Measurements from ENCODE around the gene PJVK.
A peak's percentile ranks its signal among the peaks of the same experiment; 100 is the strongest.

Gene PJVK

DNA sequence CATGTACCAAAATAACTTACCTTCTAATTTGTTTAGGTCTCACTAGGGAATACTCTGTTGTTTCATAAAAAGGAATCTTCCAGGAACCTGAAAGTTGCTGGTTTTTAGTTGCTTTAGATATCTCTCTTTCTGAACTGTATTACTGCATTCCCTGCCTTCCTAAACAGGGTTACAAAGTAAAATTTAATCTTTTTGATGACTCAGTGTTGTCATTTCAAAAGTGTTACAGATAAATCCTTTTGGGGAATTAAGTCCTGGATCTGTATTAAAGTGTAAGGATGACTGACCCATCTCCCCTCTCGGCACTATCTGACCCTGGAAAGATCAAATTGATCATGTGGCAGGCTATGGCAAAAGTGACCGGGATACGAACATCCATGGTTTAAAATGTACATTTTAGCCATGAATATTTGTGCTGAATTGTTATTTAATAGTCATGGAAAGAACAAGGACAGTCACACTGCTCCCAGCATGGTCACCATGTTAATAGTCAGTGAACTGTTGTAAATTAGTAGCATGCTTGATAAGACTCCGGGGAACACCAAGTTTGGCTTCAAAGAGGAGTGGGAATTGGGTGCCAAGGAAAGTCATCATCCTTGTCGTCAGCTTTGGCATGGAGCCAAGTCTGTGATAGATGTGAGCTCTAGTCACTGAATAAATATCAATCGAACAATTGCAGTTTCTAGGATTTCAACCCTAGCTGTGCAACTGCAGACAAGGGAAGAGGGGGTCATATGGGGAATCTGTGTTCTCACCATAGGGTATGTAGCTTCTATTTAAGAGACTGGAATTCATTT is 33.3 kb downstream of the PJVK start:
- peak; percentile 48 for DNase-seq (ENCODE audit: low read depth)
- Histone ChIP-seq H3K27me3 (replicated peaks; ENCODE audit: control insufficient read depth, insufficient read depth, low read length) (no peaks in the 10 kb centered on the region), H3K9me3 (ENCODE audit: control insufficient read depth, low read length) (no peaks in the 10 kb centered on the region), H3K36me3 (ENCODE audit: control insufficient read depth, insufficient read depth, low read length, severe bottlenecking) (no peaks in the 10 kb centered on the region), H3K4me3 (ENCODE audit: low read length) (peak overlapping the region; percentile 54), H3K9ac (ENCODE audit: low read length) (peak overlapping the region; percentile 11), H3K4me1 (ENCODE audit: control insufficient read depth, insufficient read depth, low read length) (peaks cover 37% of the 10 kb centered on the region)

DNA sequence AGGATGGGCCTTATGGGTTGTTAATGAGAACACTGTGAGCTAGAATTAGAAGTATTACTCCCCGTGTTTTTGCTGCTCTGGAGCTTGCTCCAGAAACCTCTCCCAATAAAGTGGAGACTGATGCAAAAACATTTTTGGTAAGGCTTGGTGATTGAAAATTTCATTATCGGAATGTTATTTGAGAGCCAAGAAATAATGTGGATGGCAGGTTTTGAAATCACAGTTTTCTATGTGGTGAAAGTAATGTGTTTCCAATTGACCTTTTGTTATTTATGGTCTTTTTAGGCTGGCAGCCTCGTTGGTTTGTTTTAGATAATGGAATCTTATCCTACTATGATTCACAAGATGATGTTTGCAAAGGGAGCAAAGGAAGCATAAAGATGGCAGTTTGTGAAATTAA is 34.2 kb downstream of the PJVK start:
- H3K27me3 ChIP-seq (replicated peaks; ENCODE audit: control insufficient read depth, insufficient read depth, low read length) = no peaks in the 10 kb centered on the region
- peaks cover 32% of the 10 kb centered on the region for H3K4me1 ChIP-seq (ENCODE audit: control insufficient read depth, insufficient read depth, low read length)

GRCh38 chr2:178491612-178492011 is 40.4 kb downstream of the PJVK start:
- DNase-seq (ENCODE audit: low read depth) = no peak
- no peaks in the 10 kb centered on the region for H3K9me3 ChIP-seq (ENCODE audit: control insufficient read depth, low read length)
- H3K27me3 ChIP-seq (replicated peaks; ENCODE audit: control insufficient read depth, insufficient read depth, low read length) = no peaks in the 10 kb centered on the region
- H3K4me3 ChIP-seq (ENCODE audit: low read length) = no peak overlapping the region
- H3K9ac ChIP-seq (ENCODE audit: low read length) = no peak overlapping the region
- peaks cover 52% of the 10 kb centered on the region for H3K36me3 ChIP-seq (ENCODE audit: control insufficient read depth, insufficient read depth, low read length, severe bottlenecking)
- peaks cover 3% of the 10 kb centered on the region for H3K4me1 ChIP-seq (ENCODE audit: control insufficient read depth, insufficient read depth, low read length)

More for the DNA sequence above, 34.2 kb downstream of the PJVK start:
- no peaks in the 10 kb centered on the region for H3K9me3 ChIP-seq (ENCODE audit: control insufficient read depth, low read length)
- H3K36me3 ChIP-seq (ENCODE audit: control insufficient read depth, insufficient read depth, low read length, severe bottlenecking) = peaks cover 2% of the 10 kb centered on the region
- peak overlapping the region; percentile 54 for H3K4me3 ChIP-seq (ENCODE audit: low read length)
- DNase-seq (ENCODE audit: low read depth) = peak; percentile 63
- no peak overlapping the region for H3K9ac ChIP-seq (ENCODE audit: low read length)

GRCh38 chr2:178496049-178496448 is 44.9 kb downstream of the PJVK start:
- H3K27me3 ChIP-seq (replicated peaks; ENCODE audit: control insufficient read depth, insufficient read depth, low read length) = no peaks in the 10 kb centered on the region
- H3K9ac ChIP-seq (ENCODE audit: low read length) = no peak overlapping the region
- H3K4me1 ChIP-seq (ENCODE audit: control insufficient read depth, insufficient read depth, low read length) = no peaks in the 10 kb centered on the region
- H3K4me3 ChIP-seq (ENCODE audit: low read length) = no peak overlapping the region
- H3K9me3 ChIP-seq (ENCODE audit: control insufficient read depth, low read length) = no peaks in the 10 kb centered on the region
- H3K36me3 ChIP-seq (ENCODE audit: control insufficient read depth, insufficient read depth, low read length, severe bottlenecking) = peaks cover 84% of the 10 kb centered on the region
- DNase-seq (ENCODE audit: low read depth) = no peak

GRCh38 chr2:178498137-178498536 is 47.0 kb downstream of the PJVK start:
- Histone ChIP-seq H3K4me3 (ENCODE audit: low read length) (no peak overlapping the region), H3K36me3 (ENCODE audit: control insufficient read depth, insufficient read depth, low read length, severe bottlenecking) (peaks cover 94% of the 10 kb centered on the region), H3K9me3 (ENCODE audit: control insufficient read depth, low read length) (no peaks in the 10 kb centered on the region), H3K4me1 (ENCODE audit: control insufficient read depth, insufficient read depth, low read length) (no peaks in the 10 kb centered on the region), H3K27me3 (replicated peaks; ENCODE audit: control insufficient read depth, insufficient read depth, low read length) (no peaks in the 10 kb centered on the region), H3K9ac (ENCODE audit: low read length) (no peak overlapping the region)
- DNase-seq (ENCODE audit: low read depth) = no peak

GRCh38 chr2:178499640-178500039 is 48.5 kb downstream of the PJVK start:
- Histone ChIP-seq H3K4me3 (ENCODE audit: low read length) (no peak overlapping the region), H3K9me3 (ENCODE audit: control insufficient read depth, low read length) (no peaks in the 10 kb centered on the region), H3K36me3 (ENCODE audit: control insufficient read depth, insufficient read depth, low read length, severe bottlenecking) (peaks cover 95% of the 10 kb centered on the region), H3K4me1 (ENCODE audit: control insufficient read depth, insufficient read depth, low read length) (no peaks in the 10 kb centered on the region), H3K9ac (ENCODE audit: low read length) (no peak overlapping the region), H3K27me3 (replicated peaks; ENCODE audit: control insufficient read depth, insufficient read depth, low read length) (no peaks in the 10 kb centered on the region)
- DNase-seq (ENCODE audit: low read depth) = no peak

DNA sequence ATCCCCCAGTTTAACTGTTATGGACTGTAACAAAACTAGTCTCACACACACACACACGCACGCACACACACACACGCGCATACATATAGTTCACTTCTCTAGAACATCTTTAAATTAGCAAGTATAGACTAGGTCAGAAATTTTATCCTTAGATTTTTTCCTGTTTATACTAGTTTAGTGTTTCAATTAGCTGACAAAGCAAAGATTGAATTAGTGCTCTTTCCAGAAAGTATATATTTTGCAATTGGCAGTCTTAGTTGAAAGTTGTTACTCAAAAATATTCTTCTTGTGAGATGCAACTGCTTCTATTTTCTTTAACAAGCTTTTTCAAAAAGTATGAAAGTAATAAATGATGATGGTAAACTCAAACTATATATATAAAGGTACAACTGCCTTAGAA is 51.6 kb downstream of the PJVK start:
- Histone ChIP-seq H3K9ac (ENCODE audit: low read length) (no peak overlapping the region), H3K4me1 (ENCODE audit: control insufficient read depth, insufficient read depth, low read length) (peaks cover 22% of the 10 kb centered on the region), H3K36me3 (ENCODE audit: control insufficient read depth, insufficient read depth, low read length, severe bottlenecking) (peaks cover 72% of the 10 kb centered on the region), H3K4me3 (ENCODE audit: low read length) (no peak overlapping the region), H3K27me3 (replicated peaks; ENCODE audit: control insufficient read depth, insufficient read depth, low read length) (no peaks in the 10 kb centered on the region), H3K9me3 (ENCODE audit: control insufficient read depth, low read length) (no peaks in the 10 kb centered on the region)
- no peak for DNase-seq (ENCODE audit: low read depth)

- Histone ChIP-seq H3K4me3 (ENCODE audit: low read length) (peak overlapping the region; percentile 50), H3K4me1 (ENCODE audit: control insufficient read depth, insufficient read depth, low read length) (peaks cover 22% of the 10 kb centered on the region), H3K9ac (ENCODE audit: low read length) (peak overlapping the region; percentile 43), H3K9me3 (ENCODE audit: control insufficient read depth, low read length) (no peaks in the 10 kb centered on the region), H3K36me3 (ENCODE audit: control insufficient read depth, insufficient read depth, low read length, severe bottlenecking) (peaks cover 47% of the 10 kb centered on the region), H3K27me3 (replicated peaks; ENCODE audit: control insufficient read depth, insufficient read depth, low read length) (no peaks in the 10 kb centered on the region)
- DNase-seq (ENCODE audit: low read depth) = no peak
Measured at GRCh38 chr2:178506101-178506500, 54.9 kb downstream of the PJVK start.

GRCh38 chr2:178506524-178506923 is 55.3 kb downstream of the PJVK start:
- no peaks in the 10 kb centered on the region for H3K27me3 ChIP-seq (replicated peaks; ENCODE audit: control insufficient read depth, insufficient read depth, low read length)
- no peaks in the 10 kb centered on the region for H3K9me3 ChIP-seq (ENCODE audit: control insufficient read depth, low read length)
- peak overlapping the region; percentile 43 for H3K9ac ChIP-seq (ENCODE audit: low read length)
- no peak for DNase-seq (ENCODE audit: low read depth)
- peaks cover 43% of the 10 kb centered on the region for H3K36me3 ChIP-seq (ENCODE audit: control insufficient read depth, insufficient read depth, low read length, severe bottlenecking)
- H3K4me3 ChIP-seq (ENCODE audit: low read length) = peak overlapping the region; percentile 50
- peaks cover 22% of the 10 kb centered on the region for H3K4me1 ChIP-seq (ENCODE audit: control insufficient read depth, insufficient read depth, low read length)

DNA sequence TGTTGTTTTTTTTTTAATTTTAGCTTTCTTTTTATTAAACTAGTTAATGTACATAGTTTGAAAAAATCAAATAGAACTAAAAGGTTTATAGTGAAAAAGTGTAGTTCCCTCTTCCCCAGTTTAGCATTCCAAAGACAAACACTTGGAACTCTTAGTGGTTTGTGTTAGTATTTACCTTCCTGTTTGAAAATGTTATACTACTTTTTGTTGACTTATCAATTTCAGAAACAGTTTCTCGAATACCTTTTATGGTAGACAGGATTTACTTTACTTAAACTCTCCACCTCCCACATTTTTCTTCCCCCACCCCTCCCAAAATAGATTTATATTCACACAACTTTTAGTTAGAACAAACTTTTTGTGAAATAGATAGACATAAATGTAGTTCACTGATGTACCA is 55.8 kb downstream of the PJVK start:
- Histone ChIP-seq H3K9ac (ENCODE audit: low read length) (peak overlapping the region; percentile 43), H3K4me1 (ENCODE audit: control insufficient read depth, insufficient read depth, low read length) (peaks cover 22% of the 10 kb centered on the region), H3K4me3 (ENCODE audit: low read length) (no peak overlapping the region), H3K27me3 (replicated peaks; ENCODE audit: control insufficient read depth, insufficient read depth, low read length) (no peaks in the 10 kb centered on the region), H3K36me3 (ENCODE audit: control insufficient read depth, insufficient read depth, low read length, severe bottlenecking) (peaks cover 39% of the 10 kb centered on the region), H3K9me3 (ENCODE audit: control insufficient read depth, low read length) (no peaks in the 10 kb centered on the region)
- DNase-seq (ENCODE audit: low read depth) = no peak

GRCh38 chr2:178508646-178509045 is 57.5 kb downstream of the PJVK start:
- Histone ChIP-seq H3K4me1 (ENCODE audit: control insufficient read depth, insufficient read depth, low read length) (peaks cover 22% of the 10 kb centered on the region), H3K36me3 (ENCODE audit: control insufficient read depth, insufficient read depth, low read length, severe bottlenecking) (peaks cover 22% of the 10 kb centered on the region), H3K4me3 (ENCODE audit: low read length) (no peak overlapping the region), H3K9ac (ENCODE audit: low read length) (no peak overlapping the region), H3K27me3 (replicated peaks; ENCODE audit: control insufficient read depth, insufficient read depth, low read length) (no peaks in the 10 kb centered on the region), H3K9me3 (ENCODE audit: control insufficient read depth, low read length) (no peaks in the 10 kb centered on the region)
- no peak for DNase-seq (ENCODE audit: low read depth)

DNA sequence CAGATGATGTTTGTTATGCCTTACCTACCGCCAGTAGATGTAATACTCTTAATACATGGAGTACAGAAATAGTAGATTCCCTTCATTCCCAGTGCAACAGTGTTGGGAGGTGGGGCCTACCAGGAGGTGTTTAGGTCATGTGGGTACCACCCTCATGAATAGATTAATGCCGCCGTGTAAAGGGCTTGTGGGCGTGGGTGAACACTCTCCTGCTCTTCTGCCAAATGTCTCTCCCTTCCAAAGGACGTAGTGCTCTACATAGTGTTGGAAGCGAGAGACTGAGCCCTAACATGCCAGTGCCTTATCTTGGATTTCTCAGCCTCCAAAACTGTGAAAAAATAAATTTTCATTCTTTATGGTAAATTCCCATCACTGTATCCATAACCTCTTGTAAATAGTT is 59.2 kb downstream of the PJVK start:
- no peak for DNase-seq (ENCODE audit: low read depth)
- no peak overlapping the region for H3K9ac ChIP-seq (ENCODE audit: low read length)
- no peak overlapping the region for H3K4me3 ChIP-seq (ENCODE audit: low read length)
- H3K4me1 ChIP-seq (ENCODE audit: control insufficient read depth, insufficient read depth, low read length) = peaks cover 24% of the 10 kb centered on the region
- no peaks in the 10 kb centered on the region for H3K27me3 ChIP-seq (replicated peaks; ENCODE audit: control insufficient read depth, insufficient read depth, low read length)
- peaks cover 8% of the 10 kb centered on the region for H3K36me3 ChIP-seq (ENCODE audit: control insufficient read depth, insufficient read depth, low read length, severe bottlenecking)
- H3K9me3 ChIP-seq (ENCODE audit: control insufficient read depth, low read length) = no peaks in the 10 kb centered on the region
